SK-N-SH treated with all-trans-retinoic acid at 6 μM for 48 hours (cell line): Measurements from ENCODE around the gene KIF22.

Experiments used
- ATAC-seq: fragments of 200-7000 bp; cut with Tn5 transposase; 3 replicates; pipeline ENCODE4 v1.9.1; 2020; ENCODE audit warnings: mild to moderate bottlenecking, moderate library complexity
- ARNTL ChIP-seq: fragments of 450-650 bp; formaldehyde crosslinking; IDR thresholded peaks from 2 replicates; pipeline ENCODE4 v1.5.0; 2020; ENCODE audit warnings: low read depth, mild to moderate bottlenecking, moderate library complexity, borderline replicate concordance
- BACH2 ChIP-seq: fragments of 250-450 bp; sonication (Bioruptor Pico); IDR thresholded peaks from 2 replicates; pipeline ENCODE4 v1.9.0; 2021; ENCODE audit warnings: mild to moderate bottlenecking, borderline replicate concordance
- CSDC2 ChIP-seq: fragments of 250-450 bp; sonication (Bioruptor Pico); IDR thresholded peaks from 2 replicates; pipeline ENCODE4 v1.5.0; 2020; ENCODE audit warnings: mild to moderate bottlenecking, moderate library complexity
- ESRRG ChIP-seq: fragments of 250-450 bp; sonication (Bioruptor Pico); IDR thresholded peaks from 2 replicates; pipeline ENCODE4 v1.6.1; 2021; ENCODE audit warnings: mild to moderate bottlenecking
- GLIS3 ChIP-seq: fragments of 250-450 bp; sonication (Bioruptor Pico); IDR thresholded peaks from 2 replicates; pipeline ENCODE4 v1.5.0; 2020; ENCODE audit warnings: mild to moderate bottlenecking, moderate library complexity
- ISL1 ChIP-seq: fragments of 250-450 bp; sonication (Bioruptor Pico); IDR thresholded peaks from 2 replicates; pipeline ENCODE4 v2.1.2; 2022; ENCODE audit warnings: mild to moderate bottlenecking, moderate library complexity
- OSR1 ChIP-seq: fragments of 250-450 bp; sonication (Bioruptor Pico); IDR thresholded peaks from 2 replicates; pipeline ENCODE4 v1.8.0; 2022; ENCODE audit warnings: moderate library complexity, mild to moderate bottlenecking, inconsistent platforms
- POU6F1 ChIP-seq: fragments of 250-450 bp; sonication (Bioruptor Pico); IDR thresholded peaks from 2 replicates; pipeline ENCODE4 v1.8.0; 2021; ENCODE audit warnings: low read depth, mild to moderate bottlenecking, moderate library complexity, borderline replicate concordance
- PPARA ChIP-seq: fragments of 250-450 bp; sonication (Bioruptor Pico); IDR thresholded peaks from 2 replicates; pipeline ENCODE4 v1.5.0; 2020; ENCODE audit warnings: mild to moderate bottlenecking, borderline replicate concordance
- RARB ChIP-seq: fragments of 250-450 bp; sonication (Bioruptor Pico); IDR thresholded peaks from 2 replicates; pipeline ENCODE4 v1.8.0; 2021; ENCODE audit warnings: mild to moderate bottlenecking, moderate library complexity
- TCF4 ChIP-seq: fragments of 250-450 bp; sonication (Bioruptor Pico); IDR thresholded peaks from 2 replicates; pipeline ENCODE4 v1.8.0; 2021; ENCODE audit warnings: mild to moderate bottlenecking, moderate library complexity, borderline replicate concordance
- TOX ChIP-seq: fragments of 250-450 bp; sonication (Bioruptor Pico); IDR thresholded peaks from 2 replicates; pipeline ENCODE4 v1.8.0; 2021; ENCODE audit warnings: mild to moderate bottlenecking, moderate library complexity, borderline replicate concordance
- ZFP30 ChIP-seq: fragments of 450-650 bp; formaldehyde crosslinking; IDR thresholded peaks from 2 replicates; pipeline ENCODE4 v1.5.0; 2022; ENCODE audit warnings: mild to moderate bottlenecking, moderate library complexity
- ZNF565 ChIP-seq: fragments of 450-650 bp; formaldehyde crosslinking; conservative IDR thresholded peaks from 2 replicates; pipeline ENCODE4 v1.5.0; 2020; ENCODE audit warnings: low read depth, mild to moderate bottlenecking, moderate library complexity
- ZNF70 ChIP-seq: fragments of 450-650 bp; formaldehyde crosslinking; IDR thresholded peaks from 2 replicates; pipeline ENCODE4 v1.5.0; 2020; ENCODE audit warnings: mild to moderate bottlenecking, moderate library complexity
- TF ChIP-seq, protein P1 (sequence below): fragments of 250-450 bp; sonication (Bioruptor Pico); IDR thresholded peaks from 2 replicates; pipeline ENCODE4 v1.8.0; 2020; ENCODE audit warnings: mild to moderate bottlenecking, moderate library complexity, borderline replicate concordance
- TF ChIP-seq, protein P2 (sequence below): fragments of 250-450 bp; sonication (Bioruptor Pico); IDR thresholded peaks from 2 replicates; pipeline ENCODE4 v1.5.1; 2020; ENCODE audit warnings: low read depth, mild to moderate bottlenecking, moderate library complexity
- TF ChIP-seq, protein P3 (sequence below): fragments of 250-450 bp; sonication (Bioruptor Pico); IDR thresholded peaks from 2 replicates; pipeline ENCODE4 v1.5.0; 2020; ENCODE audit warnings: mild to moderate bottlenecking, moderate library complexity
- TF ChIP-seq, protein P4 (sequence below): fragments of 250-450 bp; sonication (Bioruptor Pico); IDR thresholded peaks from 2 replicates; pipeline ENCODE4 v1.5.1; 2021; ENCODE audit warnings: mild to moderate bottlenecking, moderate library complexity

The KIF22 gene

GRCh38 chr16:29844575-29845331 lies 54.2 kb downstream of the KIF22 start (continued):
- TF ChIP-seq, protein P1, sequence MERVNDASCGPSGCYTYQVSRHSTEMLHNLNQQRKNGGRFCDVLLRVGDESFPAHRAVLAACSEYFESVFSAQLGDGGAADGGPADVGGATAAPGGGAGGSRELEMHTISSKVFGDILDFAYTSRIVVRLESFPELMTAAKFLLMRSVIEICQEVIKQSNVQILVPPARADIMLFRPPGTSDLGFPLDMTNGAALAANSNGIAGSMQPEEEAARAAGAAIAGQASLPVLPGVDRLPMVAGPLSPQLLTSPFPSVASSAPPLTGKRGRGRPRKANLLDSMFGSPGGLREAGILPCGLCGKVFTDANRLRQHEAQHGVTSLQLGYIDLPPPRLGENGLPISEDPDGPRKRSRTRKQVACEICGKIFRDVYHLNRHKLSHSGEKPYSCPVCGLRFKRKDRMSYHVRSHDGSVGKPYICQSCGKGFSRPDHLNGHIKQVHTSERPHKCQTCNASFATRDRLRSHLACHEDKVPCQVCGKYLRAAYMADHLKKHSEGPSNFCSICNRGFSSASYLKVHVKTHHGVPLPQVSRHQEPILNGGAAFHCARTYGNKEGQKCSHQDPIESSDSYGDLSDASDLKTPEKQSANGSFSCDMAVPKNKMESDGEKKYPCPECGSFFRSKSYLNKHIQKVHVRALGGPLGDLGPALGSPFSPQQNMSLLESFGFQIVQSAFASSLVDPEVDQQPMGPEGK (CRISPR knock-in tag), result no peak
- TF ChIP-seq TCF4 (CRISPR knock-in tag), result no peak
- TF ChIP-seq ESRRG (CRISPR knock-in tag), result no peak
- no peak for TF ChIP-seq OSR1
- TF ChIP-seq ZNF565, result no peak
- no peak for TF ChIP-seq POU6F1 (CRISPR knock-in tag)
- no peak for TF ChIP-seq PPARA
- TF ChIP-seq, all 23 proteins: peak for 0

- TF ChIP-seq, protein P1 (CRISPR knock-in tag), result no peak
- TF ChIP-seq ZFP30 (CRISPR knock-in tag), result no peak
- TF ChIP-seq POU6F1 (CRISPR knock-in tag), result no peak
- no peak for TF ChIP-seq RARB
- no peak for TF ChIP-seq PPARA
- TF ChIP-seq ISL1, result no peak
- no peak for TF ChIP-seq TCF4 (CRISPR knock-in tag)
- no peak for TF ChIP-seq GLIS3 (CRISPR knock-in tag)
- TF ChIP-seq CSDC2 (CRISPR knock-in tag), result no peak
- TF ChIP-seq TOX (CRISPR knock-in tag), result no peak
- TF ChIP-seq ARNTL (CRISPR knock-in tag), result no peak
- no peak for TF ChIP-seq ZNF70
- TF ChIP-seq, protein P2, sequence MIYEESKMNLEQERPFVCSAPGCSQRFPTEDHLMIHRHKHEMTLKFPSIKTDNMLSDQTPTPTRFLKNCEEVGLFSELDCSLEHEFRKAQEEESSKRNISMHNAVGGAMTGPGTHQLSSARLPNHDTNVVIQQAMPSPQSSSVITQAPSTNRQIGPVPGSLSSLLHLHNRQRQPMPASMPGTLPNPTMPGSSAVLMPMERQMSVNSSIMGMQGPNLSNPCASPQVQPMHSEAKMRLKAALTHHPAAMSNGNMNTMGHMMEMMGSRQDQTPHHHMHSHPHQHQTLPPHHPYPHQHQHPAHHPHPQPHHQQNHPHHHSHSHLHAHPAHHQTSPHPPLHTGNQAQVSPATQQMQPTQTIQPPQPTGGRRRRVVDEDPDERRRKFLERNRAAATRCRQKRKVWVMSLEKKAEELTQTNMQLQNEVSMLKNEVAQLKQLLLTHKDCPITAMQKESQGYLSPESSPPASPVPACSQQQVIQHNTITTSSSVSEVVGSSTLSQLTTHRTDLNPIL (CRISPR knock-in tag), result no peak
- TF ChIP-seq ZNF565, result no peak
- TF ChIP-seq, protein P3, sequence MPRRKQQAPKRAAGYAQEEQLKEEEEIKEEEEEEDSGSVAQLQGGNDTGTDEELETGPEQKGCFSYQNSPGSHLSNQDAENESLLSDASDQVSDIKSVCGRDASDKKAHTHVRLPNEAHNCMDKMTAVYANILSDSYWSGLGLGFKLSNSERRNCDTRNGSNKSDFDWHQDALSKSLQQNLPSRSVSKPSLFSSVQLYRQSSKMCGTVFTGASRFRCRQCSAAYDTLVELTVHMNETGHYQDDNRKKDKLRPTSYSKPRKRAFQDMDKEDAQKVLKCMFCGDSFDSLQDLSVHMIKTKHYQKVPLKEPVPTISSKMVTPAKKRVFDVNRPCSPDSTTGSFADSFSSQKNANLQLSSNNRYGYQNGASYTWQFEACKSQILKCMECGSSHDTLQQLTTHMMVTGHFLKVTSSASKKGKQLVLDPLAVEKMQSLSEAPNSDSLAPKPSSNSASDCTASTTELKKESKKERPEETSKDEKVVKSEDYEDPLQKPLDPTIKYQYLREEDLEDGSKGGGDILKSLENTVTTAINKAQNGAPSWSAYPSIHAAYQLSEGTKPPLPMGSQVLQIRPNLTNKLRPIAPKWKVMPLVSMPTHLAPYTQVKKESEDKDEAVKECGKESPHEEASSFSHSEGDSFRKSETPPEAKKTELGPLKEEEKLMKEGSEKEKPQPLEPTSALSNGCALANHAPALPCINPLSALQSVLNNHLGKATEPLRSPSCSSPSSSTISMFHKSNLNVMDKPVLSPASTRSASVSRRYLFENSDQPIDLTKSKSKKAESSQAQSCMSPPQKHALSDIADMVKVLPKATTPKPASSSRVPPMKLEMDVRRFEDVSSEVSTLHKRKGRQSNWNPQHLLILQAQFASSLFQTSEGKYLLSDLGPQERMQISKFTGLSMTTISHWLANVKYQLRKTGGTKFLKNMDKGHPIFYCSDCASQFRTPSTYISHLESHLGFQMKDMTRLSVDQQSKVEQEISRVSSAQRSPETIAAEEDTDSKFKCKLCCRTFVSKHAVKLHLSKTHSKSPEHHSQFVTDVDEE (CRISPR knock-in tag), result no peak
- no peak for TF ChIP-seq OSR1
- no peak for TF ChIP-seq BACH2 (CRISPR knock-in tag)
- TF ChIP-seq, protein P4, sequence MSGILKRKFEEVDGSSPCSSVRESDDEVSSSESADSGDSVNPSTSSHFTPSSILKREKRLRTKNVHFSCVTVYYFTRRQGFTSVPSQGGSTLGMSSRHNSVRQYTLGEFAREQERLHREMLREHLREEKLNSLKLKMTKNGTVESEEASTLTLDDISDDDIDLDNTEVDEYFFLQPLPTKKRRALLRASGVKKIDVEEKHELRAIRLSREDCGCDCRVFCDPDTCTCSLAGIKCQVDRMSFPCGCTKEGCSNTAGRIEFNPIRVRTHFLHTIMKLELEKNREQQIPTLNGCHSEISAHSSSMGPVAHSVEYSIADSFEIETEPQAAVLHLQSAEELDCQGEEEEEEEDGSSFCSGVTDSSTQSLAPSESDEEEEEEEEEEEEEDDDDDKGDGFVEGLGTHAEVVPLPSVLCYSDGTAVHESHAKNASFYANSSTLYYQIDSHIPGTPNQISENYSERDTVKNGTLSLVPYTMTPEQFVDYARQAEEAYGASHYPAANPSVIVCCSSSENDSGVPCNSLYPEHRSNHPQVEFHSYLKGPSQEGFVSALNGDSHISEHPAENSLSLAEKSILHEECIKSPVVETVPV, result no peak
- ATAC-seq, result no peak
Measured at GRCh38 chr16:29845656-29846055, 55.1 kb downstream of the KIF22 start.
